Measurements from ENCODE around the gene TTBK1.

Gene TTBK1

GRCh38 chr6:43226192-43226851 is 17.0 kb upstream of the TTBK1 start:
- DNase-seq = no peak

GRCh38 chr6:43228951-43229802 is 14.1 kb upstream of the TTBK1 start, which contains the start of gene DNPH1:
DNPH1 (minus strand) TSS chr6:43229481; CDS start chr6:43229456, 25 bp downstream.
- DNase-seq = peak; percentile 42 to 81

- no peak for DNase-seq
Measured at GRCh38 chr6:43229803-43230620, 13.3 kb upstream of the TTBK1 start.

GRCh38 chr6:43231053-43231452 is 12.2 kb upstream of the TTBK1 start:
- no peak for DNase-seq

- no peak for DNase-seq
Measured at GRCh38 chr6:43231735-43232450, 11.4 kb upstream of the TTBK1 start.

- no peak for DNase-seq
Measured at GRCh38 chr6:43235841-43236240, 7.4 kb upstream of the TTBK1 start.

GRCh38 chr6:43239054-43239453 is 4.2 kb upstream of the TTBK1 start:
- DNase-seq = no peak

- peak in 1 of 2 donors; percentile 12 for DNase-seq
Measured at GRCh38 chr6:43240950-43241349, 2.3 kb upstream of the TTBK1 start.

GRCh38 chr6:43241446-43241845 is 1.8 kb upstream of the TTBK1 start:
- DNase-seq = no peak

- no peak for DNase-seq
Measured at GRCh38 chr6:43243664-43244321, 512 bp downstream of the TTBK1 start.

- peak in 1 of 2 donors; percentile 23 for DNase-seq
Measured at GRCh38 chr6:43246301-43247113, 3.2 kb downstream of the TTBK1 start.

- DNase-seq = peak; percentile 42 to 55
Measured at GRCh38 chr6:43247114-43247999, 4.1 kb downstream of the TTBK1 start.

- no peak for DNase-seq
Measured at GRCh38 chr6:43248101-43248500, 4.8 kb downstream of the TTBK1 start.

- DNase-seq = no peak
Measured at GRCh38 chr6:43248791-43249190, 5.5 kb downstream of the TTBK1 start.

- no peak for DNase-seq
Measured at GRCh38 chr6:43250992-43251373, 7.7 kb downstream of the TTBK1 start.

- DNase-seq = no peak
Measured at GRCh38 chr6:43253401-43253800, 10.1 kb downstream of the TTBK1 start.

- DNase-seq = peak; percentile 59 to 82
Measured at GRCh38 chr6:43254138-43254817, 11.0 kb downstream of the TTBK1 start.

GRCh38 chr6:43254846-43255245 is 11.6 kb downstream of the TTBK1 start:
- no peak for DNase-seq

- DNase-seq = no peak
Measured at GRCh38 chr6:43255408-43256054, 12.2 kb downstream of the TTBK1 start.
